Right atrium auricular region (tissue), 2 donors: ENCODE results near the gene GABRB1. TPM values are rescaled to one million over a fixed set of nuclear protein-coding genes. Genes with fewer than 3 reads are reported as not detected.

Experiments used
- DNase-seq: peaks from one replicate; pipeline ENCODE4 v3.0.0-alpha.2; 2019; ENCODE audit warnings: low spot score
- H3K27ac ChIP-seq, 2 donors: fragments of 200-600 bp; sonication (generic); 1 replicate in 1 of 2; 2 replicates in 1 of 2; pipeline ENCODE4 v1.5.1; 2016 to 2019
- H3K27me3 ChIP-seq, 2 donors: fragments of 200-600 bp; sonication (generic); one replicate each; pipeline versions ENCODE4 v1.5.1 to v1.6.0; 2017 to 2019
- H3K36me3 ChIP-seq: fragments of 200-600 bp; sonication (generic); one replicate; pipeline ENCODE4 v1.5.1; 2016
- H3K4me1 ChIP-seq, 2 donors: fragments of 200-600 bp; sonication (generic); one replicate each; pipeline versions ENCODE4 v1.5.1 to v1.6.0; 2017 to 2019
- H3K4me3 ChIP-seq, 2 donors: fragments of 200-600 bp; sonication (generic); 1 replicate in 1 of 2; 2 replicates in 1 of 2; pipeline ENCODE4 v1.5.1; 2017 to 2019; ENCODE audit warnings: mild to moderate bottlenecking in 1 of 2, moderate library complexity in 1 of 2
- H3K9me3 ChIP-seq, 2 donors: fragments of 200-600 bp; sonication (generic); one replicate each; pipeline ENCODE4 v1.5.1; 2019
- total RNA-seq, 2 donors: library from RNA; depleted of rRNA; stranded (reverse); fragments of >200 nt; gene quantifications; one replicate each; pipeline ENCODE4 v1.1.0, GENCODE V29; 2016
- TF ChIP-seq, protein P1 (sequence below), 2 donors: fragments of 200-600 bp; sonication (generic); IDR thresholded peaks; one replicate each; pipeline ENCODE4 v1.5.1; 2019; ENCODE audit warnings: antibody characterized with exemption in 2 of 2

The GABRB1 gene
- total RNA-seq, 2 donors from 2014 or later = 1.1 to 2.6 TPM

DNA sequence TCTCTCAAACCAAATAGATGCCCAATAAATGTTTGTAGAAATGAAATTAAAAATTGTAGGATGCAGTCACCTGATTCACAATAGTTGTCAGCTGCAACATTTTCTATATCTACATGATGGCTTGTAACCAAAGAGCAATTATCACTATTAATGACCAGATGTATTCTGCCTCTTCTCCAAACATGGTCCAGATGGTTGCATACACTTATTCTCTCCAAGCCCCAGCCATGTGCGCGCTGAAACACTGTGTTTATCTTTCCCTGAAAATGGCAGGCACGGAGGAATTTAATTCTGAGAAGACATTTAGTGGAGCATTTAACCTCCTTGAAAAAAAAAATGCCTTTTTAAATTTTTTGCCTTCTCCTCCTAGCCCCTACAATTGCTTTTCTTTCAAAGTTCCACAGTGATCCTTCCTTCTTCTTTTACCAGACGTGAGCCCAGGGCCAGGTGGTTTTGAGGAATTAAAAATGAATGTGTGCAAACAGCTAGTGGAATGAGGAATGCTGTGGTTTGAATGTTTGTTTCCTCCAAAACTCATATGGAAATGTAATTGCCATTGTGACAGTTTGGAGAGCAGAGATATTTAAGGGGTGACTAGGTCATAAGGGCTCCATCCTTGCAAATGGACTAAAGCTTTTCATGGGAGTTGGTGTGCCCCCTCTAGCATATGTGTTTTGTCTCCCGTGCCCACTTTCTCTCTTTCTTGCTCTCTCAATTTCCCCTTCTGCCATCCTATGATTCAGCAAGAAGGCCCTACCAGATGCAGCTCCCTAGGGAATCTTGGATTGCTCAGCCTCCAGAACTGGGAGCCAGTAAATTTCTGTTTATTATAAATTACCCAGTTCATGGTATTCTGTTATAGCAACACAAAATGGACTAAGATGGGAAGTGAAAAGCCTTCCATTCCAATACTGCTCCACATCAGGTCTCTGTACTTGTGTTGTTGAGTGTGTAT, 136.0 kb downstream of the GABRB1 start:
- TF ChIP-seq, protein P1, sequence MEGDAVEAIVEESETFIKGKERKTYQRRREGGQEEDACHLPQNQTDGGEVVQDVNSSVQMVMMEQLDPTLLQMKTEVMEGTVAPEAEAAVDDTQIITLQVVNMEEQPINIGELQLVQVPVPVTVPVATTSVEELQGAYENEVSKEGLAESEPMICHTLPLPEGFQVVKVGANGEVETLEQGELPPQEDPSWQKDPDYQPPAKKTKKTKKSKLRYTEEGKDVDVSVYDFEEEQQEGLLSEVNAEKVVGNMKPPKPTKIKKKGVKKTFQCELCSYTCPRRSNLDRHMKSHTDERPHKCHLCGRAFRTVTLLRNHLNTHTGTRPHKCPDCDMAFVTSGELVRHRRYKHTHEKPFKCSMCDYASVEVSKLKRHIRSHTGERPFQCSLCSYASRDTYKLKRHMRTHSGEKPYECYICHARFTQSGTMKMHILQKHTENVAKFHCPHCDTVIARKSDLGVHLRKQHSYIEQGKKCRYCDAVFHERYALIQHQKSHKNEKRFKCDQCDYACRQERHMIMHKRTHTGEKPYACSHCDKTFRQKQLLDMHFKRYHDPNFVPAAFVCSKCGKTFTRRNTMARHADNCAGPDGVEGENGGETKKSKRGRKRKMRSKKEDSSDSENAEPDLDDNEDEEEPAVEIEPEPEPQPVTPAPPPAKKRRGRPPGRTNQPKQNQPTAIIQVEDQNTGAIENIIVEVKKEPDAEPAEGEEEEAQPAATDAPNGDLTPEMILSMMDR (IDR thresholded peaks at IDR 0.05) = no peak
- Histone ChIP-seq H3K9me3 (no peaks in the 10 kb centered on the region), H3K4me3 (no peak overlapping the region), H3K36me3 (no peaks in the 10 kb centered on the region), H3K27me3 (no peaks in the 10 kb centered on the region), H3K27ac (no peak overlapping the region), H3K4me1 (no peaks in the 10 kb centered on the region)
- DNase-seq = no peak

DNA sequence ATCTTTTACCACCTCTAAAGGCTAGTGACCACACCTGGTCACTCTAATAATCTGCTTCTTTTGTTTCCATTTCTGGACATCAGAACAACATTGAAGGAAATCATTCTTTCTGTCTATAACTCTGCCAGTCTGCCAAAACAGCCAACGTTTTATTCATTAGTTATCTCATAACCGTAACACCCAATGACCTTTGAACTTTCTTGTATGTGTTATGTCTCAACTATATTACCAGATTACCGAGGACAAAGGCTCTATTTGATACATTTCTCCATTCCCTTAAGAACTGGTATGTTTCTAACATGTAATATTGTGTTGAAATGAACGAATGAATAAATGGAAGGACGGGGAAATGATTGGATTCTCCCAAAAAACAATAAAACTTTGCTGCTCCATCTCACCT, 152.7 kb downstream of the GABRB1 start:
- DNase-seq = no peak

DNA sequence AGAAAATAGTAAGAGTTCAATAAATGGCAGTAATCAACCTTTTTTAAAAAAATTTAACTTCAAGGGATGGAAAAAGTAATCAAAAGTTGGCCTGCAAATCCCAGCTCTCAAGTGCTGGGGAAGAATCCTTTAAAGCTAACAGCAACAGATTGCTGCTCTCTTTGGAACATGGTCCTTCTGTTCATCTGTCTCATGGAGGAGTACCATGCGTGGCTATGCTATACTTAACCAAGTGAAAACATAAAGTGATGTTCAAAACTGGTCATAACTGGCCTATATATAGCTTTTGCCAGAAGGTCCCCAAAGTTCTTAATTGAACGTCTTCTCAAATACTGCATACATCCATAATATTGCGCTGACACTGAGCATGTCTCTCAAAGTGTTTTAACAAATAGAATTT, 154.4 kb downstream of the GABRB1 start:
- TF ChIP-seq, protein P1 (IDR thresholded peaks at IDR 0.05) = no peak
- H3K27me3 ChIP-seq = no peaks in the 10 kb centered on the region
- H3K27ac ChIP-seq = no peak overlapping the region
- H3K4me3 ChIP-seq = no peak overlapping the region
- no peaks in the 10 kb centered on the region for H3K9me3 ChIP-seq
- H3K36me3 ChIP-seq = no peaks in the 10 kb centered on the region
- no peaks in the 10 kb centered on the region for H3K4me1 ChIP-seq
- no peak for DNase-seq

More for the DNA sequence above, 152.7 kb downstream of the GABRB1 start:
- Histone ChIP-seq H3K27me3 (no peaks in the 10 kb centered on the region), H3K27ac (no peak overlapping the region), H3K4me1 (no peaks in the 10 kb centered on the region), H3K9me3 (no peaks in the 10 kb centered on the region), H3K4me3 (no peak overlapping the region), H3K36me3 (no peaks in the 10 kb centered on the region)
- TF ChIP-seq, protein P1 (IDR thresholded peaks at IDR 0.05) = no peak

DNA sequence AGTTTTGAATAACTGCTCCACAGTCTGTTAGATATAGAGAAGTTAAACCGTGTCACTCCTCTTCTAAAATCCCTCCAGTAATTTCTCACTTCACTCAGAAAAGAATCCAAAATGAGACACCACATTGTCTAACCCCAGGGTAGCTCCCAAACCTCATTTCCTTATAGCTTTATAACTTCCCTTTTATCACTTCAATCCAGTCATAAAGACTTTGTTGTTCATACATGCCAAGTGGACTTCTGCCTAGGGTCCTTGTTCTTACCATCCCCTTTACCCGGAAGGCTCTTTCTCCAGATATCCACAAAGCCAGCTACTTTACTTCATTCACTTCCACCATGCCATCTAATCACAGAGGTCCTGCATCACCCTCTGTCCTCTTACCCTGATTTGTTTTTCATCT, 156.2 kb downstream of the GABRB1 start:
- Histone ChIP-seq H3K4me3 (no peak overlapping the region), H3K27ac (no peak overlapping the region), H3K36me3 (no peaks in the 10 kb centered on the region), H3K27me3 (no peaks in the 10 kb centered on the region), H3K9me3 (no peaks in the 10 kb centered on the region), H3K4me1 (no peaks in the 10 kb centered on the region)
- TF ChIP-seq, protein P1 (IDR thresholded peaks at IDR 0.05) = no peak
- no peak for DNase-seq

DNA sequence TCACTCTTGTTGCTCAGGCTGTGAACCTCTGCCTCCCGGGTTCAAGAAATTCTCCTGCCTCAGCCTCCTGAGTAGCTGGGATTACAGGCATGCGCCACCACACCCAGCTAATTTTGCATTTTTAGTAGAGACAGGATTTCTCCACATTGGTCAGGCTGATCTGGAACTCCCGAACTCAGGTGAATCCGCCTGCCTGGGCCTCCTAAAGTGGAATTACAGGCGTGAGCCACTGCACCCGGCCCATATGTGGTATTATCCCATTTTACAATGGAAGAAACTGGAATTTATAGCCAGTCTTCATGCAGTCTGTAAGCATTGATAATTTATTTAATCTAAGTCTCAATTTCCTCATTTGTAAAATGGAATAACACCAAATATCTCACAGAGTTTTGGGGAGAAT, 161.8 kb downstream of the GABRB1 start:
- H3K27me3 ChIP-seq = no peaks in the 10 kb centered on the region

More for the DNA sequence above, 161.8 kb downstream of the GABRB1 start:
- Histone ChIP-seq H3K4me3 (no peak overlapping the region), H3K4me1 (no peaks in the 10 kb centered on the region), H3K9me3 (no peaks in the 10 kb centered on the region), H3K36me3 (no peaks in the 10 kb centered on the region), H3K27ac (no peak overlapping the region)
- no peak for DNase-seq
- TF ChIP-seq, protein P1 (IDR thresholded peaks at IDR 0.05) = no peak
